Loucy (cell line): Measurements from ENCODE around the gene ADGRD1.

Source experiments
- EZH2phosphoT487 ChIP-seq: fragments of 200-600 bp; IDR thresholded peaks from 2 replicates; pipeline ENCODE4 v1.6.1; 2018; ENCODE audit warnings: antibody characterized with exemption, mild to moderate bottlenecking, moderate library complexity, borderline replicate concordance
- TF ChIP-seq, protein P1 (sequence below): fragments of 200-600 bp; sonication (generic); conservative IDR thresholded peaks from 2 replicates; pipeline ENCODE4 v1.5.1; 2014; ENCODE audit warnings: mild to moderate bottlenecking, antibody characterized with exemption, low read length

DNA sequence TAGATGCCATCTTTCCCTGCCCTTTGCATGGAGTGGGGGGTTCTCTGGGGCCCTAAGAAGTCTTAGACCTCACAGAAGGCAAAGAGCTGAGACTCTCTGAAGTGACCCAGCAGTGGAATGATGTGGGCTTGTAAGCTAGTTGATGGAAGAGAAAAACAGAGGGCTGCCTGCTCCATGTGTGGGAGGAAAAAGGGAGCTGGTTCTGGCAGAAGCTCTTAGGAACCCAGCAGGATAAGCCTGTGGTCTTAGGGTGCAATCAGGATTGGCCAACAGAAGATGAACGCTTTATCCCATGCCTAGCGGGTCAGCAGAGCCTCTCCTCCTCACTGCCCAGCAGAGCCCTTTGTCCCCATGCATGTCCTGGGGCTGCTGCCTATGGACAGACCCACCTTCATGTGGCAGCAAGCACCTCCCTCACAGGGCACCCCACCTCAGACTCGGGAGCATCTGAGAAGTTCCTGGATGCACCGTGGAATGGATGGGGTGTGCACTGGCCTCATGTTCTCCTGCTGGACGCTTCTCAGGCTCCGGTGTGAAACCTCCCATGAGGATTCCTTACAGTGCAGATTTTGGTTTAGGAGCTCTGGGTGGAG, 152.7 kb downstream of the ADGRD1 start:
- TF ChIP-seq, protein P1, sequence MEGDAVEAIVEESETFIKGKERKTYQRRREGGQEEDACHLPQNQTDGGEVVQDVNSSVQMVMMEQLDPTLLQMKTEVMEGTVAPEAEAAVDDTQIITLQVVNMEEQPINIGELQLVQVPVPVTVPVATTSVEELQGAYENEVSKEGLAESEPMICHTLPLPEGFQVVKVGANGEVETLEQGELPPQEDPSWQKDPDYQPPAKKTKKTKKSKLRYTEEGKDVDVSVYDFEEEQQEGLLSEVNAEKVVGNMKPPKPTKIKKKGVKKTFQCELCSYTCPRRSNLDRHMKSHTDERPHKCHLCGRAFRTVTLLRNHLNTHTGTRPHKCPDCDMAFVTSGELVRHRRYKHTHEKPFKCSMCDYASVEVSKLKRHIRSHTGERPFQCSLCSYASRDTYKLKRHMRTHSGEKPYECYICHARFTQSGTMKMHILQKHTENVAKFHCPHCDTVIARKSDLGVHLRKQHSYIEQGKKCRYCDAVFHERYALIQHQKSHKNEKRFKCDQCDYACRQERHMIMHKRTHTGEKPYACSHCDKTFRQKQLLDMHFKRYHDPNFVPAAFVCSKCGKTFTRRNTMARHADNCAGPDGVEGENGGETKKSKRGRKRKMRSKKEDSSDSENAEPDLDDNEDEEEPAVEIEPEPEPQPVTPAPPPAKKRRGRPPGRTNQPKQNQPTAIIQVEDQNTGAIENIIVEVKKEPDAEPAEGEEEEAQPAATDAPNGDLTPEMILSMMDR: no peak
- TF ChIP-seq EZH2phosphoT487: no peak
